ENCODE data around the gene JHY. TPM values are rescaled to one million over a fixed set of nuclear protein-coding genes. Genes with fewer than 3 reads are reported as not detected.
A peak's percentile ranks its signal among the peaks of the same experiment; 100 is the strongest.

Gene JHY
- total and polyA plus RNA-seq, 2 of the 8 experiments (the other 6 are each of a cell fraction or from before 2014, with no cell fraction given): 0.29 to 0.91 TPM

DNA sequence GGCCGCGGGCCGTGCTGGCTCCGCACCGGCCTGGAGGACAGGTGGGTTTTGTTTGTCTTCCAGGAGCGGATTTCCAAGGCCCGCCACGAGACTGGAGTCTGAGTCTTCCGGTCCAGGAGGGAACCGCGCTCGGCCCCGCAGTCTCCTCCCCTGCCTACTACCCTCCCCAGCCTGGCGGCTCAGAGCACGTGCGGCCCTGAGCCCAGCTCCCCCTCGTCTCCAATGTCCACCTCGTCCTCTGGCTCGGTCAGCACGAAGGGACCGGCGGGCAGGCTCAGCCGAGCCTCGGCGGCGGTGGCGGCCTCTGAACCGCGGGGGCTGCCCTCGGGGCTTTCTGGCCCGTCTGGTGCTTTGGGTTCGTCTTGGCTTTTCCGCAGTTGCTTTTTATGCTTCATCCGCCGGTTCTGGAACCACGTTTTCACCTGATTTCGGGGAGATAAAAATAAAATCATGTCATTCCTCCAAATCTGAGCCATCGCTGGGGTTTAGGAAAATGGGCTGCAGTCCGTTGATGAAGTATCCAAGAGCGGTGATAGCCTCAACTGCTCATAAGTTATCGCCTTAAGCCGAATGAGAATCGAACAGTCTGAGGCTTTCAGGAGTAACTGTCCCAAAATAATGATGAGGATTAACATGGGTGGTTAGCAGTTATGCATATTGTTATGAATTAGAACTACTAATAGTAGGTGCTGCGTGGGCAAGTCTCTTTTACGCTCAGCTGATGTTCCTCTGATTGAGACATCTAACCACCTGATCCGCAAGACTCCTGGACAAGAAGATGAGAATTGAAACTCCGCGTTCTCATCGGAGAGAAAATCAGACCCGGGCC is 95.1 kb downstream of the JHY start (continued):
- TF ChIP-seq RNF2 (IDR thresholded peaks at IDR 0.05; ENCODE audit: borderline replicate concordance, low read depth, low read length, missing control alignments, poor library complexity, severe bottlenecking) (peak; percentile 92), YY1 (IDR thresholded peaks at IDR 0.05; ENCODE audit: low read depth, low read length) (0 out of 2 replicates have a peak, but pooled peaks have one; percentile 39), TBP (IDR thresholded peaks at IDR 0.05; ENCODE audit: low read depth, low read length) (peak; percentile 15; the same call in 1 of the 2 replicates), ASH2L (IDR thresholded peaks at IDR 0.05; ENCODE audit: low read length) (no peak)
- TF ChIP-seq, protein P1, sequence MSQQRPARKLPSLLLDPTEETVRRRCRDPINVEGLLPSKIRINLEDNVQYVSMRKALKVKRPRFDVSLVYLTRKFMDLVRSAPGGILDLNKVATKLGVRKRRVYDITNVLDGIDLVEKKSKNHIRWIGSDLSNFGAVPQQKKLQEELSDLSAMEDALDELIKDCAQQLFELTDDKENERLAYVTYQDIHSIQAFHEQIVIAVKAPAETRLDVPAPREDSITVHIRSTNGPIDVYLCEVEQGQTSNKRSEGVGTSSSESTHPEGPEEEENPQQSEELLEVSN (IDR thresholded peaks at IDR 0.05): peak; percentile 93
- TF ChIP-seq, protein P2, sequence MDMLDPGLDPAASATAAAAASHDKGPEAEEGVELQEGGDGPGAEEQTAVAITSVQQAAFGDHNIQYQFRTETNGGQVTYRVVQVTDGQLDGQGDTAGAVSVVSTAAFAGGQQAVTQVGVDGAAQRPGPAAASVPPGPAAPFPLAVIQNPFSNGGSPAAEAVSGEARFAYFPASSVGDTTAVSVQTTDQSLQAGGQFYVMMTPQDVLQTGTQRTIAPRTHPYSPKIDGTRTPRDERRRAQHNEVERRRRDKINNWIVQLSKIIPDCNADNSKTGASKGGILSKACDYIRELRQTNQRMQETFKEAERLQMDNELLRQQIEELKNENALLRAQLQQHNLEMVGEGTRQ (IDR thresholded peaks at IDR 0.05; ENCODE audit: low read length): peak; percentile 25; the same call in 1 of the 2 replicates

Data from H1 (cell line).